Body of pancreas (tissue), 4 donors: ENCODE results near the gene TTC7B. TPM values are rescaled to one million over a fixed set of nuclear protein-coding genes. Genes with fewer than 3 reads are reported as not detected.

ENCODE experiments used
- ATAC-seq: fragments of 150-250 bp; one replicate; pipeline ENCODE4 v1.9.1; 2016
- DNase-seq, 4 donors: peaks; one replicate each; pipeline ENCODE4 v3.0.0-alpha.2; 2019
- H3K27ac ChIP-seq, 4 donors: fragments of 200-600 bp; sonication (generic); 1 replicate in 3 of 4; 2 replicates in 1 of 4; pipeline versions ENCODE4 v1.5.1 to v1.6.1; 2016 to 2019; ENCODE audit warnings: mild to moderate bottlenecking in 1 of 4, mixed read lengths in 1 of 4, moderate library complexity in 1 of 4
- H3K27me3 ChIP-seq, 2 donors: fragments of 200-600 bp; sonication (generic); one replicate each; pipeline ENCODE4 v1.6.0; 2016; ENCODE audit warnings: mild to moderate bottlenecking in 1 of 2
- H3K36me3 ChIP-seq, 2 donors: fragments of 200-600 bp; sonication (generic); replicated peaks in 1 of 2; 2 replicates each; pipeline ENCODE4 v1.5.1; 2016; ENCODE audit warnings: low read depth in 2 of 2; ENCODE audit not compliant: insufficient read depth in 1 of 2
- H3K4me1 ChIP-seq: fragments of 200-600 bp; sonication (generic); one replicate; pipeline ENCODE4 v1.6.0; 2016
- H3K4me3 ChIP-seq, 2 donors: fragments of 200-600 bp; sonication (generic); 1 replicate in 1 of 2; 2 replicates in 1 of 2; pipeline ENCODE4 v1.5.1; 2016 to 2019
- H3K9me3 ChIP-seq, 3 donors: fragments of 200-600 bp; sonication (generic); 1 replicate in 2 of 3; 2 replicates in 1 of 3; pipeline ENCODE4 v1.5.1; 2016
- CTCF ChIP-seq, 7 experiments: fragments of 450-650 bp in 4 of 7; fragments of 200-600 bp in 3 of 7; sonication (generic) in 3 of 7; IDR thresholded peaks; one replicate each; pipeline ENCODE4 v1.5.1; 2016 to 2019; ENCODE audit warnings: antibody characterized with exemption in 7 of 7
- POLR2A ChIP-seq, 3 donors: fragments of 450-650 bp; IDR thresholded peaks; one replicate each; pipeline ENCODE4 v1.6.1; 2016; ENCODE audit warnings: antibody characterized with exemption in 3 of 3, mild to moderate bottlenecking in 2 of 3
- WGBS, 2 donors: methylation state at CpG; one replicate each; pipeline ENCODE4 v1.1.5; 2017; 5-methylcytosine and 5-hydroxymethylcytosine counted together
- intact Hi-C: fragments of 100-400 bp; cut with DNase I; formaldehyde crosslinking; loops from one replicate; pipeline ENCODE4 v1.15.1; 2023
- total RNA-seq, 2 donors: library from RNA; depleted of rRNA; stranded (reverse); fragments of >200 nt; gene quantifications; one replicate each; pipeline ENCODE4 v1.1.0, GENCODE V29; 2016

Gene TTC7B
- total RNA-seq, 2 donors from 2014 or later, result 15.3 to 44.2 TPM

DNA sequence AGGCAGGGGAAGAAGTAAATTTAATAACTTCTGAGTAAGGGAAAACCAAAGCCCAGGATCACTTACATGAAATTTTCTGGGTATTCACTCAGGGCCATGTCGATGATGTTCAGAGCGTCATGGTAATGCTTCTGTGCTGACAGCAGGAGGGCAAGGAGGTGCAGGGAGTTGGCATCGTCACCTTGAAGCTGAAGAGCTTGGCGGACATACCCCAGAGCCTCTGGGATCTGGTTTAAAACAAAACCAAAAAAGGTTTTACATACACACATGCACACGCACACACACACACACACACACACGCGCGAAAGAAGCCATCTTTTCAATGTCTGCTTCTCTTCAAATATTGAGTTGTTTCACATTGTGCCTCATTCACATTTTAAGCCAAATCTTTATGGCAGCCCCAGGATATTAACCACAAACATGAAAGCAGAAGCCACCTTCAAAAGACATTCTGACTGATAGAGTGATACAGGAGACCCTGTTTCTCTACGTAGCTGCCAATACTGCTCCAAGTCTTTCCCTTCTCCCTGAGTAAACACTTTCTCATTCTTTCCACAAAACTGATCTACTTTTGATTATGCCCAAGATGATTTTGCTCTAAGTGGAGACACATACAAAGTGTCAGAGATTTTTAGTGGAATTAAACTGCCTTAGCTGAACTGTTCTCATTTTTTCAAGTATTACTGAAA, 172.1 kb downstream of the TTC7B start:
- TF ChIP-seq CTCF (IDR thresholded peaks at IDR 0.05) (no peak), POLR2A (IDR thresholded peaks at IDR 0.05) (no peak)
- ATAC-seq (no peak), DNase-seq (no peak)
- H3K4me3 ChIP-seq, result no peak overlapping the region
- H3K27me3 ChIP-seq, result no peaks in the 10 kb centered on the region
- peaks cover 0 to 6% of the 10 kb centered on the region in 2 donors for H3K36me3 ChIP-seq
- intact Hi-C loops, result no loop called here
- H3K27ac ChIP-seq, result no peak overlapping the region
- H3K4me1 ChIP-seq, result no peaks in the 10 kb centered on the region
- no peaks in the 10 kb centered on the region for H3K9me3 ChIP-seq
- 76 to 82% methylated on average over 9 of the region's 9 CpGs for WGBS, 2 donors

DNA sequence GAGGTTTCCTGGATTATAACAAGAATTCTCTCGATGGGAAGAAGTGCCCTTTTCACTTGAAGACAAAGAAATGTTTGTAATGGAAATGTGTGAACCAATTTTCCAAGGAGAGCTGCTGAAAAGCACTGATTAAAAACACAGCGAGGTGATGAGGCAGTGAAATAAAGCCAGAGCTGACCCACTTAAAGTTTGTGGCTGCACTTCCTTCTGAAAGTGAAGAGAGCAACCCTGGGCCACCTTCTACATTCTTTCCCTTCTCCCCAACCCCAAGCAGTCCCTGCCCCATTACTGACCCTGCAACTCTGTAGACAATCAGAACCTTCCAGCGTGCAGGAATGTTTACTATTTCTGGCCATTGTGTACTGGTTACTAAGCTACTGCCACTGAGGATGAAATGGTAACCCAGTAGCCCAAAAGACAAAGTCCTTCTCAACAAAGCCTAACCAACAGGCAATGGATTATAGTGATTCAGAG, 173.9 kb downstream of the TTC7B start:
- no peak for DNase-seq
- Histone ChIP-seq H3K9me3 (no peaks in the 10 kb centered on the region), H3K27ac (no peak overlapping the region), H3K36me3 (peaks cover 0 to 6% of the 10 kb centered on the region in 2 donors), H3K4me3 (no peak overlapping the region), H3K27me3 (no peaks in the 10 kb centered on the region), H3K4me1 (no peaks in the 10 kb centered on the region)
- WGBS, 2 donors, result 53 to 72% methylated on average over 3 of the region's 3 CpGs
- no peak for TF ChIP-seq CTCF (IDR thresholded peaks at IDR 0.05)
- TF ChIP-seq POLR2A (IDR thresholded peaks at IDR 0.05), result no peak
- no peak for ATAC-seq
- intact Hi-C loops, result no loop called here

GRCh38 chr14:90641615-90642243, 174.5 kb downstream of the TTC7B start:
- H3K36me3 ChIP-seq, result peaks cover 0 to 6% of the 10 kb centered on the region in 2 donors
- no peak for ATAC-seq
- H3K27me3 ChIP-seq, result no peaks in the 10 kb centered on the region
- intact Hi-C loops, result no loop called here
- TF ChIP-seq POLR2A (IDR thresholded peaks at IDR 0.05), result no peak
- TF ChIP-seq CTCF (IDR thresholded peaks at IDR 0.05), result no peak
- no peak for DNase-seq
- WGBS, 2 donors, result 56 to 80% methylated on average over 6 of the region's 6 CpGs
- peak overlapping the region in 1 of 4 donors; percentile 8 for H3K27ac ChIP-seq
- H3K4me1 ChIP-seq, result no peaks in the 10 kb centered on the region
- no peak overlapping the region for H3K4me3 ChIP-seq
- no peaks in the 10 kb centered on the region for H3K9me3 ChIP-seq

GRCh38 chr14:90641168-90641567, 175.1 kb downstream of the TTC7B start:
- no peak for TF ChIP-seq POLR2A (IDR thresholded peaks at IDR 0.05)
- no peak for TF ChIP-seq CTCF (IDR thresholded peaks at IDR 0.05)
- Histone ChIP-seq H3K27ac (peak overlapping the region in 1 of 4 donors; percentile 8), H3K9me3 (no peaks in the 10 kb centered on the region), H3K4me1 (no peaks in the 10 kb centered on the region), H3K27me3 (no peaks in the 10 kb centered on the region), H3K4me3 (no peak overlapping the region), H3K36me3 (peaks cover 0 to 5% of the 10 kb centered on the region in 2 donors)
- 86 to 96% methylated on average over 3 of the region's 3 CpGs for WGBS, 2 donors
- intact Hi-C loops, result no loop called here
- DNase-seq, result no peak
- no peak for ATAC-seq
